Measurements from ENCODE around the gene ERRFI1. TPM values are rescaled to one million over a fixed set of nuclear protein-coding genes. Genes with fewer than 3 reads are reported as not detected.

The ERRFI1 gene
- total and polyA plus RNA-seq, 10 of the 15 experiments (the other 5 are each of a cell fraction or from before 2014, with no cell fraction given): 0.90 to 6.5 (median 3.1) TPM

DNA sequence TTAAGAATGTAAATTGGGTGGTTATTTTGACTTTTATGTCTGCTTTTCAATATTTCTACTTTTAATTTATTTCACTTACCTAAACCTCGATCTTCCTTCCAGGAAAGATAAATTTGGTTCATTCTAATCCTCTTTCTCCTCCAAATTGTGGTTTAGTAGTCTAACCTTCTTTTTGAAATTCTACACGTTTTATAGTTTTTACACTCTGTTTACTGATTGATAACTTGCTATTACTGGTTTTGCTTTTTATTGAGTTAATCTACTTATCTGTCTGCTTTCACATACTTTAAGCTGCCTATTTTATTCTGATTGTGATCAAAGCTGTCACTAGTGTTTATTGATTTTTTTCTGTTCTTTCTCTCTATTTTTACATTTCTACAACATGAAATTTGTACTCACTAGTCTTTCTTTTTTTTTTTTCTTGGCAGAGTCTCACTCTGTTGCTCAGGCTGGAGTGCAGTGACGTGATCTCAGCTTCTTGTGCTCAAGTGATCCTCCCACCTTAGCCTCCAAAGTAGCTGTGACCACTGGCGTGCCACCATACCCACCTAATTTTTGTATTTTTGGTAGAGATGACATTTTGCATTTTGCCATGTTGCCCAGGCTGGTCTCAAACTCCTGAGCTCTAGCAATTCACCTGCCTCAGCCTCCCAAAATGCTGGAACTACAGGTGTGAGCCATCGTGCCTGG, 27.9 kb upstream of the ERRFI1 start:
- POLR2A ChIA-PET: interaction anchor here (1.2 kb wide), 1 partner anchor 24 kb away, joined by 5 read pairs; no protein-coding TSS in a partner anchor
- no peak overlapping the region for H3K4me3 ChIP-seq
- SMC1A ChIA-PET (ENCODE audit: uncharacterized antibody, unreplicated experiment): interaction anchor here (0.9 kb wide), 1 partner anchor 9 kb away, joined by 3 read pairs; no protein-coding TSS in a partner anchor
- intact Hi-C loops (cut with micrococcal nuclease; ENCODE audit: unreplicated experiment): no loop called here
- no peaks in the 10 kb centered on the region for H3K27me3 ChIP-seq (replicated peaks in 1 of 2; ENCODE audit: control insufficient read depth in 2 of 2, insufficient read depth in 2 of 2, low read length in 1 of 2)
- no peaks in the 10 kb centered on the region for H3K79me2 ChIP-seq (ENCODE audit: control insufficient read depth, insufficient read depth, low read length)
- H3K9ac ChIP-seq (ENCODE audit: control insufficient read depth, insufficient read depth, low read length): no peak overlapping the region
- RAD21 ChIA-PET (ENCODE audit: unreplicated experiment): no interaction called here
- CTCF ChIA-PET: interaction anchor here (0.7 to 0.9 kb wide), 3 partner anchors 19 to 239 kb away, joined by 3 to 4 read pairs (median 3); no protein-coding TSS in a partner anchor
- in situ Hi-C loops (cut with MboI): no loop called here
- H3K36me3 ChIP-seq (ENCODE audit: control insufficient read depth in 2 of 2, insufficient read depth in 2 of 2, low read length in 1 of 2): no peaks in the 10 kb centered on the region
- WGBS (ENCODE audit: insufficient coverage, insufficient replicate concordance, low lambda C conversion rate, missing lambda C conversion rate): 45% methylated on average over 5 of the region's 5 CpGs
- no peaks in the 10 kb centered on the region for H3K4me1 ChIP-seq (ENCODE audit: control insufficient read depth, insufficient read depth, low read length)
- FAIRE-seq (no peak), DNase-seq (ENCODE audit: low read depth, low spot score) (no peak), ATAC-seq (no peak)
- H3K27ac ChIP-seq (ENCODE audit: control insufficient read depth, insufficient read depth): no peak overlapping the region
- BruUV-seq (replicated peaks): no TSS peak
- no peaks in the 10 kb centered on the region for H4K20me1 ChIP-seq (ENCODE audit: control insufficient read depth, insufficient read depth)
- no peak overlapping the region for H2AFZ ChIP-seq (ENCODE audit: control insufficient read depth, low read depth, low read length)
- no peak overlapping the region for H3K4me2 ChIP-seq (ENCODE audit: control insufficient read depth, insufficient read depth)
- H3K9me3 ChIP-seq (replicated peaks; ENCODE audit: control insufficient read depth, insufficient read depth, low read length): no peaks in the 10 kb centered on the region
- TF ChIP-seq MEF2B (IDR thresholded peaks at IDR 0.05; ENCODE audit: partially characterized antibody, poor library complexity, severe bottlenecking): no peak
- no peak for TF ChIP-seq NR2C1 (IDR thresholded peaks at IDR 0.05)
- TF ChIP-seq HCFC1 (IDR thresholded peaks at IDR 0.05; ENCODE audit: low read length): no peak
- TF ChIP-seq SREBF2 (IDR thresholded peaks at IDR 0.05; ENCODE audit: low read length): no peak
- no peak for TF ChIP-seq TCF12 (IDR thresholded peaks at IDR 0.05; ENCODE audit: low read depth, low read length)
- no peak for TF ChIP-seq MEF2A (IDR thresholded peaks at IDR 0.05; ENCODE audit: insufficient read depth, low read depth, low read length)
- TF ChIP-seq, protein P1, sequence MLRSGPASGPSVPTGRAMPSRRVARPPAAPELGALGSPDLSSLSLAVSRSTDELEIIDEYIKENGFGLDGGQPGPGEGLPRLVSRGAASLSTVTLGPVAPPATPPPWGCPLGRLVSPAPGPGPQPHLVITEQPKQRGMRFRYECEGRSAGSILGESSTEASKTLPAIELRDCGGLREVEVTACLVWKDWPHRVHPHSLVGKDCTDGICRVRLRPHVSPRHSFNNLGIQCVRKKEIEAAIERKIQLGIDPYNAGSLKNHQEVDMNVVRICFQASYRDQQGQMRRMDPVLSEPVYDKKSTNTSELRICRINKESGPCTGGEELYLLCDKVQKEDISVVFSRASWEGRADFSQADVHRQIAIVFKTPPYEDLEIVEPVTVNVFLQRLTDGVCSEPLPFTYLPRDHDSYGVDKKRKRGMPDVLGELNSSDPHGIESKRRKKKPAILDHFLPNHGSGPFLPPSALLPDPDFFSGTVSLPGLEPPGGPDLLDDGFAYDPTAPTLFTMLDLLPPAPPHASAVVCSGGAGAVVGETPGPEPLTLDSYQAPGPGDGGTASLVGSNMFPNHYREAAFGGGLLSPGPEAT (IDR thresholded peaks at IDR 0.05; ENCODE audit: low read depth): no peak
- TF ChIP-seq CREB1 (IDR thresholded peaks at IDR 0.05; ENCODE audit: low read depth): no peak
- TF ChIP-seq NRF1 (conservative IDR thresholded peaks at IDR 0.05; ENCODE audit: low read depth, low read length): no peak
- TF ChIP-seq, protein P2, sequence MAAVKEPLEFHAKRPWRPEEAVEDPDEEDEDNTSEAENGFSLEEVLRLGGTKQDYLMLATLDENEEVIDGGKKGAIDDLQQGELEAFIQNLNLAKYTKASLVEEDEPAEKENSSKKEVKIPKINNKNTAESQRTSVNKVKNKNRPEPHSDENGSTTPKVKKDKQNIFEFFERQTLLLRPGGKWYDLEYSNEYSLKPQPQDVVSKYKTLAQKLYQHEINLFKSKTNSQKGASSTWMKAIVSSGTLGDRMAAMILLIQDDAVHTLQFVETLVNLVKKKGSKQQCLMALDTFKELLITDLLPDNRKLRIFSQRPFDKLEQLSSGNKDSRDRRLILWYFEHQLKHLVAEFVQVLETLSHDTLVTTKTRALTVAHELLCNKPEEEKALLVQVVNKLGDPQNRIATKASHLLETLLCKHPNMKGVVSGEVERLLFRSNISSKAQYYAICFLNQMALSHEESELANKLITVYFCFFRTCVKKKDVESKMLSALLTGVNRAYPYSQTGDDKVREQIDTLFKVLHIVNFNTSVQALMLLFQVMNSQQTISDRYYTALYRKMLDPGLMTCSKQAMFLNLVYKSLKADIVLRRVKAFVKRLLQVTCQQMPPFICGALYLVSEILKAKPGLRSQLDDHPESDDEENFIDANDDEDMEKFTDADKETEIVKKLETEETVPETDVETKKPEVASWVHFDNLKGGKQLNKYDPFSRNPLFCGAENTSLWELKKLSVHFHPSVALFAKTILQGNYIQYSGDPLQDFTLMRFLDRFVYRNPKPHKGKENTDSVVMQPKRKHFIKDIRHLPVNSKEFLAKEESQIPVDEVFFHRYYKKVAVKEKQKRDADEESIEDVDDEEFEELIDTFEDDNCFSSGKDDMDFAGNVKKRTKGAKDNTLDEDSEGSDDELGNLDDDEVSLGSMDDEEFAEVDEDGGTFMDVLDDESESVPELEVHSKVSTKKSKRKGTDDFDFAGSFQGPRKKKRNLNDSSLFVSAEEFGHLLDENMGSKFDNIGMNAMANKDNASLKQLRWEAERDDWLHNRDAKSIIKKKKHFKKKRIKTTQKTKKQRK (IDR thresholded peaks at IDR 0.05; ENCODE audit: low read depth, low read length): no peak
- TF ChIP-seq, protein P3, sequence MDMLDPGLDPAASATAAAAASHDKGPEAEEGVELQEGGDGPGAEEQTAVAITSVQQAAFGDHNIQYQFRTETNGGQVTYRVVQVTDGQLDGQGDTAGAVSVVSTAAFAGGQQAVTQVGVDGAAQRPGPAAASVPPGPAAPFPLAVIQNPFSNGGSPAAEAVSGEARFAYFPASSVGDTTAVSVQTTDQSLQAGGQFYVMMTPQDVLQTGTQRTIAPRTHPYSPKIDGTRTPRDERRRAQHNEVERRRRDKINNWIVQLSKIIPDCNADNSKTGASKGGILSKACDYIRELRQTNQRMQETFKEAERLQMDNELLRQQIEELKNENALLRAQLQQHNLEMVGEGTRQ (IDR thresholded peaks at IDR 0.05; ENCODE audit: borderline replicate concordance, low read depth, low read length): no peak
- TF ChIP-seq ZNF622 (IDR thresholded peaks at IDR 0.05): no peak
- TF ChIP-seq, protein P4, sequence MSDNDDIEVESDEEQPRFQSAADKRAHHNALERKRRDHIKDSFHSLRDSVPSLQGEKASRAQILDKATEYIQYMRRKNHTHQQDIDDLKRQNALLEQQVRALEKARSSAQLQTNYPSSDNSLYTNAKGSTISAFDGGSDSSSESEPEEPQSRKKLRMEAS (IDR thresholded peaks at IDR 0.05; ENCODE audit: low read depth, low read length): no peak
- no peak for TF ChIP-seq SIX5 (IDR thresholded peaks at IDR 0.05; ENCODE audit: low read depth, low read length, severe bottlenecking)

Measured in GM12878 (cell line).